GM23338 (cell line): ENCODE measurements around the gene NDUFB11. TPM values are rescaled to one million over a fixed set of nuclear protein-coding genes. Genes with fewer than 3 reads are reported as not detected.

Source experiments
- ATAC-seq: fragments of 200-7000 bp; cut with Tn5 transposase; 3 replicates; pipeline ENCODE4 v1.9.1; 2020
- DNase-seq: peaks from one replicate; pipeline ENCODE4 v3.0.0-alpha.2; 2015; ENCODE audit warnings: low spot score
- H2AFZ ChIP-seq: fragments of 200-600 bp; sonication (generic); 2 replicates; pipeline ENCODE4 v1.8.0; 2016; ENCODE audit warnings: antibody characterized with exemption, mild to moderate bottlenecking, moderate library complexity
- H3F3A ChIP-seq: fragments of 200-600 bp; sonication (generic); replicated peaks from 2 replicates; pipeline ENCODE4 v1.8.0; 2017; ENCODE audit warnings: antibody characterized with exemption, mixed run types, low read depth
- H3K27ac ChIP-seq: fragments of 200-600 bp; sonication (generic); 2 replicates; pipeline ENCODE4 v1.6.1; 2016; ENCODE audit warnings: low read depth
- H3K27me3 ChIP-seq: fragments of 200-600 bp; sonication (generic); 2 replicates; pipeline ENCODE4 v1.8.0; 2016; ENCODE audit warnings: mild to moderate bottlenecking, mixed run types, moderate library complexity; ENCODE audit not compliant: insufficient read depth
- H3K36me3 ChIP-seq: fragments of 200-600 bp; sonication (generic); 2 replicates; pipeline ENCODE4 v1.8.0; 2016; ENCODE audit warnings: mild to moderate bottlenecking; ENCODE audit not compliant: insufficient read depth
- H3K4me1 ChIP-seq: fragments of 200-600 bp; sonication (generic); 2 replicates; pipeline ENCODE4 v1.8.0; 2016; ENCODE audit warnings: mild to moderate bottlenecking, moderate library complexity; ENCODE audit not compliant: insufficient read depth
- H3K4me2 ChIP-seq: fragments of 200-600 bp; sonication (generic); 2 replicates; pipeline ENCODE4 v1.7.1; 2017; ENCODE audit warnings: mixed run types
- H3K4me3 ChIP-seq: fragments of 200-600 bp; sonication (generic); 2 replicates; pipeline ENCODE4 v1.6.1; 2016; ENCODE audit warnings: mixed run types
- H3K79me2 ChIP-seq: fragments of 200-600 bp; sonication (generic); replicated peaks from 2 replicates; pipeline ENCODE4 v1.8.0; 2017; ENCODE audit warnings: mild to moderate bottlenecking; ENCODE audit not compliant: insufficient read depth
- H3K9me2 ChIP-seq: fragments of 200-600 bp; sonication (generic); 2 replicates; pipeline ENCODE4 v1.8.0; 2017; ENCODE audit not compliant: insufficient read depth
- H4K20me1 ChIP-seq: fragments of 200-600 bp; sonication (generic); replicated peaks from 2 replicates; pipeline ENCODE4 v1.8.0; 2017; ENCODE audit warnings: mild to moderate bottlenecking; ENCODE audit not compliant: insufficient read depth
- H3K27ac Mint-ChIP-seq: 2 replicates; pipeline ENCODE4 v1.8.0; 2020; ENCODE audit warnings: inconsistent platforms, mild to moderate bottlenecking, moderate library complexity, mixed read lengths
- H3K27me3 Mint-ChIP-seq: 3 replicates; pipeline ENCODE4 v1.8.0; 2022; ENCODE audit warnings: low read depth, mild to moderate bottlenecking, moderate library complexity, mixed read lengths, inconsistent platforms; ENCODE audit not compliant: insufficient read depth, poor library complexity
- H3K36me3 Mint-ChIP-seq: 3 replicates; pipeline ENCODE4 v1.8.0; 2021; ENCODE audit warnings: low read depth, mild to moderate bottlenecking, inconsistent platforms, moderate library complexity, mixed read lengths
- H3K4me1 Mint-ChIP-seq: 3 replicates; pipeline ENCODE4 v1.8.0; 2020; ENCODE audit warnings: mild to moderate bottlenecking, inconsistent platforms, mixed read lengths
- H3K4me3 Mint-ChIP-seq: 3 replicates; pipeline ENCODE4 v1.8.0; 2021; ENCODE audit warnings: moderate library complexity, mild to moderate bottlenecking, inconsistent platforms, mixed read lengths
- H3K9me3 Mint-ChIP-seq: 3 replicates; pipeline ENCODE4 v1.8.0; 2020; ENCODE audit warnings: moderate library complexity, mild to moderate bottlenecking, inconsistent platforms, mixed read lengths
- CREB1 ChIP-seq: fragments of 250-450 bp; sonication (Bioruptor Pico); IDR thresholded peaks from 2 replicates; pipeline ENCODE4 v1.5.0; 2020; ENCODE audit warnings: low read depth, mild to moderate bottlenecking, moderate library complexity
- EZH2 ChIP-seq: fragments of 200-600 bp; sonication (generic); IDR thresholded peaks from one replicate; pipeline ENCODE4 v1.8.0; 2017; ENCODE audit warnings: antibody characterized with exemption, mild to moderate bottlenecking, low read depth; ENCODE audit not compliant: unreplicated experiment
- NANOG ChIP-seq: IDR thresholded peaks from 2 replicates; pipeline ENCODE4 v1.6.1; 2016; ENCODE audit warnings: antibody characterized with exemption, borderline replicate concordance
- POLR2AphosphoS5 ChIP-seq: IDR thresholded peaks from 2 replicates; pipeline ENCODE4 v1.6.1; 2016; ENCODE audit warnings: antibody characterized with exemption, low read depth
- REST ChIP-seq: IDR thresholded peaks from one replicate; pipeline ENCODE4 v1.6.1; 2018; ENCODE audit warnings: antibody characterized with exemption; ENCODE audit not compliant: unreplicated experiment
- ZNF114 ChIP-seq: fragments of 250-450 bp; sonication (Bioruptor Pico); IDR thresholded peaks from 2 replicates; pipeline ENCODE4 v1.5.0; 2020; ENCODE audit warnings: mild to moderate bottlenecking, moderate library complexity
- ZNF331 ChIP-seq: fragments of 250-450 bp; sonication (Bioruptor Pico); IDR thresholded peaks from 2 replicates; pipeline ENCODE4 v1.5.0; 2020; ENCODE audit warnings: low read depth, mild to moderate bottlenecking, moderate library complexity
- ZNF462 ChIP-seq: fragments of 250-450 bp; sonication (Bioruptor Pico); IDR thresholded peaks from 2 replicates; pipeline ENCODE4 v1.5.0; 2020; ENCODE audit warnings: mild to moderate bottlenecking, moderate library complexity
- polyA plus RNA-seq: library from polyadenylated mRNA; unstranded; fragments of >200 nt; fragmentation: Nextera tagmentation; extraction: Ambion mirVana; gene quantifications from 2 replicates; pipeline ENCODE4 v1.2.1, GENCODE V29; 2016
- total RNA-seq: library from RNA; depleted of rRNA; stranded (reverse); fragments of >200 nt; shearing (Covaris generic); gene quantifications from 2 replicates; pipeline ENCODE4 v1.2.3, GENCODE V29; 2014

The NDUFB11 gene
- total and polyA plus RNA-seq, 2 experiments from 2014 or later = 103 to 238 TPM

- H4K20me1 ChIP-seq = no peaks in the 10 kb centered on the region
- TF ChIP-seq ZNF331 (CRISPR knock-in tag) (no peak), EZH2 (no peak), CREB1 (CRISPR knock-in tag) (no peak)
- no peaks in the 10 kb centered on the region for H3K4me1 ChIP-seq
- H3F3A ChIP-seq = no peaks in the 10 kb centered on the region
- peaks cover 5% of the 10 kb centered on the region for H3K27me3 Mint-ChIP-seq
- H3K27me3 ChIP-seq = no peaks in the 10 kb centered on the region
- no peak for ATAC-seq
- no peaks in the 10 kb centered on the region; the same call in 2 of the 3 replicates for H3K9me3 Mint-ChIP-seq
- no peak for DNase-seq
- no peak overlapping the region for H3K4me2 ChIP-seq
- H3K9me2 ChIP-seq = no peaks in the 10 kb centered on the region
- no peak overlapping the region for H2AFZ ChIP-seq
- peaks cover 8% of the 10 kb centered on the region; the same call in 1 of the 2 replicates for H3K79me2 ChIP-seq
- H3K36me3 ChIP-seq = no peaks in the 10 kb centered on the region
- H3K4me1 Mint-ChIP-seq = no peaks in the 10 kb centered on the region; the same call in 2 of the 3 replicates
- no peak overlapping the region for H3K4me3 ChIP-seq
- H3K36me3 Mint-ChIP-seq = peaks cover 27% of the 10 kb centered on the region
- H3K27ac Mint-ChIP-seq = no peak overlapping the region
- H3K4me3 Mint-ChIP-seq = no peak overlapping the region
- H3K27ac ChIP-seq = no peak overlapping the region
Measured at GRCh38 chrX:47170861-47171692, 26.6 kb upstream of the NDUFB11 start.

- peaks cover 3% of the 10 kb centered on the region for H3K27me3 Mint-ChIP-seq
- Histone ChIP-seq H3K9me2 (no peaks in the 10 kb centered on the region), H3K4me2 (no peak overlapping the region), H3K36me3 (no peaks in the 10 kb centered on the region), H2AFZ (no peak overlapping the region), H3K4me3 (no peak overlapping the region), H3F3A (no peaks in the 10 kb centered on the region), H3K27ac (no peak overlapping the region), H4K20me1 (no peaks in the 10 kb centered on the region), H3K4me1 (no peaks in the 10 kb centered on the region), H3K27me3 (no peaks in the 10 kb centered on the region), H3K79me2 (peaks cover 14% of the 10 kb centered on the region; the same call in 1 of the 2 replicates)
- H3K36me3 Mint-ChIP-seq = peaks cover 25% of the 10 kb centered on the region
- H3K9me3 Mint-ChIP-seq = no peaks in the 10 kb centered on the region; the same call in 2 of the 3 replicates
- DNase-seq (no peak), ATAC-seq (no peak)
- no peak overlapping the region for H3K4me3 Mint-ChIP-seq
- no peaks in the 10 kb centered on the region; the same call in 2 of the 3 replicates for H3K4me1 Mint-ChIP-seq
- H3K27ac Mint-ChIP-seq = no peak overlapping the region
- TF ChIP-seq NANOG (no peak), ZNF114 (no peak), POLR2AphosphoS5 (no peak), EZH2 (no peak), REST (no peak), ZNF462 (CRISPR knock-in tag) (no peak), ZNF331 (CRISPR knock-in tag) (no peak)
Measured at GRCh38 chrX:47169726-47170515, 25.4 kb upstream of the NDUFB11 start.
